ENCODE measurements around the gene PATZ1.

The PATZ1 gene

DNA sequence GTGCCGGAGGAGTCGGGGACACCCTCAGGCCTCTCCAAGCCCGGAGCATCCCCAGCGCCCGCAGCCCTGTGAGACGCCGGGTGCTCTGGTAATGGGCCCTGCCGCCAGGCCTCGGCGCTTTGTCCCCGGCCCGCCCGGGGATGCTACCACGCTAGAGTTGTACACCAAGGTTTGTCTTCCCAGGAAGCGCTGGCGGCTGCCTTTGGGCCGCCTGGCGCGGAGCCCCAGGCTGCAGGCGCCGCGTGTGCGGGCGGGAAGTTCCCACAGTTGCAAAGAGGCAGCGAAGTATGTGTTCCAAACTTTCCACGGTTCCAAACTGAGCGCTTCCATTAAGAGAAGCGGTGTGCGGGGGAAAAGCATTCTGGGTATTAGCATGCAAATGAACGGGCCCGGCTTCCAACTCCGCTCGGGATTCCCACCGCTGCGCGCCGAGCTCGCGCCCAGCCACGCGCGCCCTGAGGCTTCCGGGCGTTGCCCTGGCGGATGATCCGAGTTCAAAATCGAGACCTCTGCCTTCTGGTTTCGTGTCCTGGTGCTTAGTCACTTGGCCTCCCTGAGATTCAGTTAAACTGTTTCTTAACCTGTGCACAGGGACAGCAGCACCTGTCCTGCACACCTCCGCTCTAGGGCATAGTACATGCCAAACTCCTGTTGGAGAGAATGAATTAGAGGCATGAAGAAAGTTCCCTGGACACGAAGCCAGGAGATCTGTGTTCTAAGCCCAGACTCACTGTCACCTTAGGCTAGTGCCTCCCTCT lies 1.3 kb upstream of the PATZ1 start:
- H3K4me3 ChIP-seq, result peak overlapping the region; percentile 95
- no peak for DNase-seq (ENCODE audit: low spot score)
- TF ChIP-seq, protein P1, sequence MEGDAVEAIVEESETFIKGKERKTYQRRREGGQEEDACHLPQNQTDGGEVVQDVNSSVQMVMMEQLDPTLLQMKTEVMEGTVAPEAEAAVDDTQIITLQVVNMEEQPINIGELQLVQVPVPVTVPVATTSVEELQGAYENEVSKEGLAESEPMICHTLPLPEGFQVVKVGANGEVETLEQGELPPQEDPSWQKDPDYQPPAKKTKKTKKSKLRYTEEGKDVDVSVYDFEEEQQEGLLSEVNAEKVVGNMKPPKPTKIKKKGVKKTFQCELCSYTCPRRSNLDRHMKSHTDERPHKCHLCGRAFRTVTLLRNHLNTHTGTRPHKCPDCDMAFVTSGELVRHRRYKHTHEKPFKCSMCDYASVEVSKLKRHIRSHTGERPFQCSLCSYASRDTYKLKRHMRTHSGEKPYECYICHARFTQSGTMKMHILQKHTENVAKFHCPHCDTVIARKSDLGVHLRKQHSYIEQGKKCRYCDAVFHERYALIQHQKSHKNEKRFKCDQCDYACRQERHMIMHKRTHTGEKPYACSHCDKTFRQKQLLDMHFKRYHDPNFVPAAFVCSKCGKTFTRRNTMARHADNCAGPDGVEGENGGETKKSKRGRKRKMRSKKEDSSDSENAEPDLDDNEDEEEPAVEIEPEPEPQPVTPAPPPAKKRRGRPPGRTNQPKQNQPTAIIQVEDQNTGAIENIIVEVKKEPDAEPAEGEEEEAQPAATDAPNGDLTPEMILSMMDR (IDR thresholded peaks at IDR 0.05), result no peak
- peak overlapping the region; percentile 73 to 97 for H3K27ac ChIP-seq

DNA sequence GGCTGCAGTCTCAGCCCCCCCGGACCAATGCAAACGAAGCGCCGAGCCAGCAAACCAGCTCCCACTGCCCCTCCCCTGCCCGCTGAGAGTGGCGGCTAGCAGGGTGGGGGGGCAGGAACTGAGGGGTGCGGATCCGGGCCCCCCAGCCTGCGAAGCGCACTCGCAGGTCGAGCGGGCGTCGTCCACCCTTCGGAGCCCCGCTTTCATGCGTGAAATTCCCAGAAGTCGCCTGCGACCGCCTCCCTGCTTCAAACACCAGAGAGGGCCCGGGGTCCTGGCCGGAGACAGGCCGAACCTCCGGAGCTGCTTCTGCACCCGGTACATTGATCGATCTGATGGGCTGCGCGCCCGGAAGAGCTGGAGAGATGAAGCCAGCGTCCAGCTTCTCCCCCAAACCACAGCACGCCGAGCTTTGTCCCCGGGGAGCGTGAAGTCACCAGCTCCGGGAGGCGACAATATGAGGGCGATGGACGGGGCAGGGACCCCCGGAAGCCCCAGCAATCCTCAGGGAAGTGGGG lies 646 bp upstream of the PATZ1 start:
- no peak for DNase-seq (ENCODE audit: low spot score)
- H3K27ac ChIP-seq, result peak overlapping the region; percentile 73 to 97
- TF ChIP-seq, protein P1 (IDR thresholded peaks at IDR 0.05), result no peak
- peak overlapping the region; percentile 95 for H3K4me3 ChIP-seq

DNA sequence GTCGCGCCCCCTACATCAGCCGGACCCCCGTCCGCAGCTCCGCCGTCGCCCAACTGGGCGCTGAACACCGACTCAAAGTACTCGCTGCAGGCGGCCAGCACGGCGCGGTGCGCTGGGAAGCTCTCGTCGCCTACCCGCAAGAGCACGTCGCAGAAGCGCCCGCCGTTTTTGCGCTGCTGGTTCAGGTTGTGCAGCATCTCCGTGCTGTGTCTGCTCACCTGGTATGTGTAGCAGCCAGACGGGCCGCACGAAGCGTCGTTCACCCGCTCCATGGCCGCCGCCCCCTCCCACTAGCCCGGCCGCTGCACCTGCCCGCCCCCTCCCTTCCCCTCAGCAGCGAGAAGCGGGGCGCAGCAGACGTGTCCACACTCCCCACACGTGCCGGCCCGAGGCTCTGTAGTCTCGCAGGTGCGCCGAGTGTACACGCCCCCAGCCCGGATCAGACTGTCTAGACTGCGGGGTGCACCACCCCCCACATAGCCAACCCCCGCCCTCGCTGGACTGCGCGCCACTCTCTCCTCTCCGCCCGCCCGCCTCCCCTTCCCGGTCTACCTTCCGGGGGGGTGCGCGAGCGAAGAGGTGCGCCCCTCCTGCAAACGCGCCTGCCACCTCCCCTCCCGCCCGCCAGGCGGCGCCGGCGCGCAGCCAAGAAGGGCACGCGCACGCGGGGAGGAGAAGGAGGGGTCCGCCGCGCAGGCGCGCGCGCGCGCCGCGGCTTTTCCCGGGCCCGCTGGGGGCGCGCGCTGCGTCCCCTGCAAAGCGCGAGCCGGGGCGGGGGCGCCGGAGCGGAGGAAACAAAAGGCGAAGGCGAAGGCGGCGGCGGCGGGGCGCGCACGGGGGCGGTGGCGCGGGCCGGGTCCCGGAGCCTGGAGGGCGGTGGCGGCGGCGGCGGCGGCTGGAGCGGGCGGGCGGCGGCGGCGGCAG lies 553 bp downstream of the PATZ1 start:
- TF ChIP-seq, protein P1 (IDR thresholded peaks at IDR 0.05), result peak; percentile 96

DNA sequence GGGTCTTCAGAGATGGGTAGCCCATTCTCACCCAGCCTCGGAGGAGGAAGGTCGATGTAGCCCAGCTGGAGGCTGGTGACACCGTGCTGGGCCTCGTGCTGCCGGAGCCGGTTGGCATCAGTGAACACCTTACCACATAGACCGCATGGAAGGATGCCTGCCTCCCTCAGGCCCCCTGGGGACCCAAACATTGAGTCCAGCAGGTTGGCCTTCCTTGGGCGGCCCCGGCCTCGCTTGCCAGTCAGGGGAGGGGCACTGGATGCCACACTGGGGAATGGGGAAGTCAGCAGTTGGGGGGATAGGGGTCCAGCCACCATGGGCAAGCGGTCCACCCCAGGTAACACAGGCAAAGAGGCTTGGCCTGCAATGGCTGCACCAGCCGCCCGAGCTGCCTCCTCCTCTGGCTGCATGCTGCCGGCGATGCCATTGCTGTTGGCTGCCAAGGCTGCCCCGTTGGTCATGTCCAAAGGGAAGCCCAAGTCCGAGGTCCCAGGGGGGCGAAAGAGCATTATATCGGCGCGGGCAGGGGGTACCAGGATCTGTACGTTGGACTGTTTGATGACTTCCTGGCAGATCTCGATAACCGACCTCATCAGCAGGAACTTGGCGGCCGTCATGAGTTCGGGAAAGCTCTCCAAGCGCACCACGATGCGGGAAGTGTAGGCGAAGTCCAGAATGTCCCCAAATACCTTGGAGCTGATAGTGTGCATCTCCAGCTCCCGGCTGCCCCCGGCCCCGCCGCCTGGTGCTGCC lies 1.4 kb downstream of the PATZ1 start:
- Histone ChIP-seq H3K27ac (peak overlapping the region; percentile 72 to 97), H3K4me3 (peak overlapping the region; percentile 95)
- TF ChIP-seq, protein P1 (IDR thresholded peaks at IDR 0.05), result no peak
- DNase-seq (ENCODE audit: low spot score), result no peak

More for the DNA sequence above, 553 bp downstream of the PATZ1 start:
- Histone ChIP-seq H3K4me3 (peak overlapping the region; percentile 95), H3K27ac (peak overlapping the region; percentile 73 to 97)
- DNase-seq (ENCODE audit: low spot score), result peak; percentile 79

DNA sequence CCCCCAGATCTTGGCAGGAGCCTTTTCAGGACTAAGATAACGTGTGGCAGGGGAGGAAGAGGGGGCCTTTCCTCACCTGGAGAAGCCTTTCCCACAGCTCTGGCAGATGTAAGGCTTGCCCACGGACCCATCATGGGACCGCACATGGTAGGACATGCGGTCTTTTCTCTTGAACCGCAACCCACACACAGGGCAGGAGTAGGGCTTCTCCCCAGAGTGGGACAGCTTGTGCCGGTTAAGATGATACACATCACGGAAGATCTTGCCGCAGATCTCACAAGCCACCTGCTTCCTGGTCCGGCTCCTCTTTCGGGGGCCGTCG lies 1.9 kb downstream of the PATZ1 start:
- Histone ChIP-seq H3K27ac (peak overlapping the region; percentile 72 to 97), H3K4me3 (peak overlapping the region; percentile 95)
- TF ChIP-seq, protein P1 (IDR thresholded peaks at IDR 0.05), result no peak
- DNase-seq (ENCODE audit: low spot score), result no peak

DNA sequence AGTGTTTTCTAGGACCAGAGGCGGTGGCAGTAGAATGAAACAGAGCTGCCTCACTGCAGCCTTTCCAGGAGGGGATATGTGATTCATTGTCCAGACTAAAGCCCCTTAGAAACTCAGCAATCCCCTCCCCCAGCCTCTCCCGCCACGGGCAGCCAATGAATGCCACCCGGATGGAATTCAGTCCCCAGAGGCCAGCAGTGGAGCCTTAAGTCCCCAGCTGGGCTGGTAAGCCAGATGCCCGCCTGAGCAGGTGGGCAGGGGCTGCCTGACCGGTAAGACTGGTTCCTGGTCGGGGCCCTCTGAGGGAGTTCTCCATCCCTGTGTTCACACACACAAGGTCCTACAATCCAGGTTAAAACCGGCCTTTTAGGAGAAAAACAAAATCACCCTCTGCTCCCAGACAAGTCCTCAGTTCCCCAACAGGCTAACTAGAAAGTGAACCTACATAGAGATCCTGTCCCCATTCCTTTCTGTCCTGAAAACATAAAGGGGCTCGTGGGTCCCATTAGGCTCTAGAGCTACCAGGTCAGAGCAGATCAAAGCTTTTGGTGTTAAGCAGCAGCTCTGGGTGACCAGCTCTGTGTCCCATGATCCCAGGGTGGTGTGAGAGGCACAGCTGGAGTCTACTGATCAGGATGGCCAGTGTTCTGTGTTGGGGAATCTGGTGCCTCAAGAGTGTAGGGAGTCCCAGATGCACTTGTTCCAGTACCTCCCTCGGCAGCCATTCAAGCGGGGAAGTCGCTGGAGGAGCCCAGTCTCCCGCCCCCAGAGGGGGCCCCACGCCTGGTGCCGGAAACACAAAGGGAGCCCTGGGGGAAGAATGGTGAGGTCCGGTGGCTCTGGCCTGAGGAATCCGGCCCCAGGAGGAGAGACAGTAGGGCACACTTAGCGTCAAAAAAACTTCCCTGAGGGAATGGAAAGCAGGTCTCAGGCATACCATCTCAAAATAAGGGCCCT lies 2.6 kb downstream of the PATZ1 start:
- Histone ChIP-seq H3K4me3 (peak overlapping the region; percentile 95), H3K27ac (peak overlapping the region; percentile 72 to 97)
- DNase-seq (ENCODE audit: low spot score), result no peak
- TF ChIP-seq, protein P1 (IDR thresholded peaks at IDR 0.05), result no peak
